Glutamatergic neuron (in vitro differentiated cells): Measurements from ENCODE around the gene EXOC3L1. TPM values are rescaled to one million over a fixed set of nuclear protein-coding genes. Genes with fewer than 3 reads are reported as not detected.
A peak's percentile ranks its signal among the peaks of the same experiment; 100 is the strongest.

ENCODE experiments used
- DNase-seq: peaks from one replicate; pipeline ENCODE4 v3.0.0; 2022
- H3K27ac Mint-ChIP-seq: one replicate; pipeline ENCODE4 v1.8.0; 2020; ENCODE audit warnings: mild to moderate bottlenecking, mixed read lengths, inconsistent platforms; ENCODE audit not compliant: unreplicated experiment
- H3K27me3 Mint-ChIP-seq: one replicate; pipeline ENCODE4 v1.8.0; 2020; ENCODE audit warnings: mild to moderate bottlenecking, moderate library complexity, mixed read lengths, inconsistent platforms; ENCODE audit not compliant: unreplicated experiment
- H3K36me3 Mint-ChIP-seq: one replicate; pipeline ENCODE4 v1.8.0; 2020; ENCODE audit warnings: mild to moderate bottlenecking, mixed read lengths, inconsistent platforms; ENCODE audit not compliant: unreplicated experiment
- H3K4me1 Mint-ChIP-seq: one replicate; pipeline ENCODE4 v1.8.0; 2020; ENCODE audit warnings: mild to moderate bottlenecking, low read depth, mixed read lengths, inconsistent platforms; ENCODE audit not compliant: unreplicated experiment
- H3K4me3 Mint-ChIP-seq: one replicate; pipeline ENCODE4 v1.8.0; 2020; ENCODE audit warnings: mild to moderate bottlenecking, mixed read lengths, inconsistent platforms; ENCODE audit not compliant: unreplicated experiment
- H3K9me3 Mint-ChIP-seq: one replicate; pipeline ENCODE4 v1.8.0; 2020; ENCODE audit warnings: mild to moderate bottlenecking, moderate library complexity, mixed read lengths, inconsistent platforms; ENCODE audit not compliant: unreplicated experiment
- CTCF ChIP-seq: fragments of 200-600 bp; sonication (generic); IDR thresholded peaks from one replicate; pipeline ENCODE4 v1.5.0; 2021; ENCODE audit not compliant: partially characterized antibody, unreplicated experiment
- total RNA-seq: library from RNA; stranded (reverse); fragmentation: NEBNext Ultra II Directional; extraction: Animal tissue kit (Norgen Biotek cat#: 25700); gene quantifications from one replicate; pipeline ENCODE4 v1.2.1, GENCODE V29; 2021; ENCODE audit not compliant: unreplicated experiment

EXOC3L1 gene
- total RNA-seq, 1 donor from 2014 or later, result 3.6 TPM

GRCh38 chr16:67202426-67202825, 12.5 kb upstream of the EXOC3L1 start:
- TF ChIP-seq CTCF, result no peak
- Mint-ChIP-seq H3K4me1 (peaks cover 2% of the 10 kb centered on the region), H3K27ac (no peak overlapping the region), H3K36me3 (no peaks in the 10 kb centered on the region), H3K4me3 (no peak overlapping the region), H3K27me3 (peaks cover 6% of the 10 kb centered on the region), H3K9me3 (peaks cover 4% of the 10 kb centered on the region)
- no peak for DNase-seq

GRCh38 chr16:67201411-67202345, 11.7 kb upstream of the EXOC3L1 start:
- Mint-ChIP-seq H3K4me1 (peaks cover 4% of the 10 kb centered on the region), H3K4me3 (no peak overlapping the region), H3K9me3 (peaks cover 8% of the 10 kb centered on the region), H3K27me3 (peaks cover 6% of the 10 kb centered on the region), H3K36me3 (no peaks in the 10 kb centered on the region), H3K27ac (no peak overlapping the region)
- DNase-seq, result no peak
- no peak for TF ChIP-seq CTCF

GRCh38 chr16:67200491-67200890, 10.6 kb upstream of the EXOC3L1 start:
- no peak for TF ChIP-seq CTCF
- no peaks in the 10 kb centered on the region for H3K36me3 Mint-ChIP-seq
- H3K9me3 Mint-ChIP-seq, result peaks cover 13% of the 10 kb centered on the region
- no peak overlapping the region for H3K27ac Mint-ChIP-seq
- H3K4me3 Mint-ChIP-seq, result no peak overlapping the region
- H3K27me3 Mint-ChIP-seq, result peaks cover 1% of the 10 kb centered on the region
- H3K4me1 Mint-ChIP-seq, result peaks cover 4% of the 10 kb centered on the region
- DNase-seq, result no peak

GRCh38 chr16:67199808-67200198, 9.9 kb upstream of the EXOC3L1 start:
- Mint-ChIP-seq H3K9me3 (peaks cover 13% of the 10 kb centered on the region), H3K27me3 (peaks cover 1% of the 10 kb centered on the region), H3K4me1 (peaks cover 4% of the 10 kb centered on the region), H3K27ac (no peak overlapping the region), H3K4me3 (peak overlapping the region; percentile 63), H3K36me3 (no peaks in the 10 kb centered on the region)
- DNase-seq, result peak; percentile 50
- TF ChIP-seq CTCF, result peak; percentile 18
